Fibroblast of lung (primary cell): Measurements from ENCODE around the gene SLC6A11.

Experiments
- CTCF ChIP-seq, 2 donors: IDR thresholded peaks in 1 of 2; conservative IDR thresholded peaks in 1 of 2; 1 replicate in 1 of 2; 2 replicates in 1 of 2; pipeline ENCODE4 v1.5.1; 2011 to 2012; ENCODE audit warnings: low read length in 2 of 2, control low read depth in 1 of 2, inconsistent platforms in 1 of 2, low read depth in 1 of 2, mild to moderate bottlenecking in 1 of 2
- EZH2 ChIP-seq: IDR thresholded peaks from 2 replicates; pipeline ENCODE4 v1.5.1; 2012; ENCODE audit warnings: low read length, control low read depth, mild to moderate bottlenecking; ENCODE audit errors: missing control alignments

GRCh38 chr3:10915376-10915775 is 99.3 kb downstream of the SLC6A11 start:
- no peak for TF ChIP-seq CTCF (conservative IDR thresholded peaks at IDR 0.05 in 1 of 2, IDR thresholded peaks at IDR 0.05 in 1 of 2; ENCODE audit: low read depth in 1 of 2, low read length in 2 of 2)
- TF ChIP-seq EZH2, result no peak
